Thyroid gland (tissue), 4 donors: ENCODE results near the gene CLSTN1. TPM values are rescaled to one million over a fixed set of nuclear protein-coding genes. Genes with fewer than 3 reads are reported as not detected.

Experiments used
- DNase-seq, 2 donors: peaks; one replicate each; pipeline ENCODE4 v3.0.0-alpha.2; 2019
- H3K27ac ChIP-seq, 3 donors: fragments of 200-600 bp; sonication (generic); 1 replicate in 2 of 3; 2 replicates in 1 of 3; pipeline ENCODE4 v1.5.1; 2016 to 2019; ENCODE audit warnings: mild to moderate bottlenecking in 1 of 3, moderate library complexity in 1 of 3
- H3K27me3 ChIP-seq: fragments of 200-600 bp; sonication (generic); one replicate; pipeline ENCODE4 v1.5.1; 2019
- H3K36me3 ChIP-seq, 2 donors: fragments of 200-600 bp; sonication (generic); one replicate each; pipeline ENCODE4 v1.5.1; 2016 to 2019
- H3K4me1 ChIP-seq, 2 donors: fragments of 200-600 bp; sonication (generic); one replicate each; pipeline ENCODE4 v1.5.1; 2017 to 2019
- H3K4me3 ChIP-seq, 3 donors: fragments of 200-600 bp; sonication (generic); replicated peaks in 1 of 3; 1 replicate in 2 of 3; 2 replicates in 1 of 3; pipeline ENCODE4 v1.5.1; 2016; ENCODE audit warnings: mild to moderate bottlenecking in 1 of 3
- H3K9me3 ChIP-seq: fragments of 200-600 bp; sonication (generic); one replicate; pipeline ENCODE4 v1.5.1; 2017
- POLR2A ChIP-seq, 2 donors: fragments of 450-650 bp; IDR thresholded peaks; one replicate each; pipeline ENCODE4 v1.6.1; 2017; ENCODE audit warnings: antibody characterized with exemption in 2 of 2, mild to moderate bottlenecking in 2 of 2, moderate library complexity in 1 of 2
- WGBS, 2 donors: methylation state at CpG; one replicate each; pipeline ENCODE4 v1.1.5; 2017; 5-methylcytosine and 5-hydroxymethylcytosine counted together
- intact Hi-C: fragments of 100-400 bp; cut with DNase I; formaldehyde crosslinking; loops from one replicate; pipeline ENCODE4 v1.15.1; 2023
- total RNA-seq, 4 donors: library from RNA; depleted of rRNA; stranded (reverse); fragments of >200 nt; gene quantifications; one replicate each; pipeline ENCODE4 v1.2.3, GENCODE V29; 2016
- TF ChIP-seq, protein P1 (sequence below), 6 experiments: fragments of 200-600 bp in 3 of 6; fragments of 450-650 bp in 3 of 6; sonication (generic) in 3 of 6; IDR thresholded peaks; one replicate each; pipeline ENCODE4 v1.5.1; 2016 to 2019; ENCODE audit warnings: antibody characterized with exemption in 6 of 6, mild to moderate bottlenecking in 2 of 6, inconsistent platforms in 1 of 6, moderate library complexity in 1 of 6

CLSTN1 gene
- 10 to 100 TPM; 59.5 to 85.0 (median 81.5) TPM for total RNA-seq

DNA sequence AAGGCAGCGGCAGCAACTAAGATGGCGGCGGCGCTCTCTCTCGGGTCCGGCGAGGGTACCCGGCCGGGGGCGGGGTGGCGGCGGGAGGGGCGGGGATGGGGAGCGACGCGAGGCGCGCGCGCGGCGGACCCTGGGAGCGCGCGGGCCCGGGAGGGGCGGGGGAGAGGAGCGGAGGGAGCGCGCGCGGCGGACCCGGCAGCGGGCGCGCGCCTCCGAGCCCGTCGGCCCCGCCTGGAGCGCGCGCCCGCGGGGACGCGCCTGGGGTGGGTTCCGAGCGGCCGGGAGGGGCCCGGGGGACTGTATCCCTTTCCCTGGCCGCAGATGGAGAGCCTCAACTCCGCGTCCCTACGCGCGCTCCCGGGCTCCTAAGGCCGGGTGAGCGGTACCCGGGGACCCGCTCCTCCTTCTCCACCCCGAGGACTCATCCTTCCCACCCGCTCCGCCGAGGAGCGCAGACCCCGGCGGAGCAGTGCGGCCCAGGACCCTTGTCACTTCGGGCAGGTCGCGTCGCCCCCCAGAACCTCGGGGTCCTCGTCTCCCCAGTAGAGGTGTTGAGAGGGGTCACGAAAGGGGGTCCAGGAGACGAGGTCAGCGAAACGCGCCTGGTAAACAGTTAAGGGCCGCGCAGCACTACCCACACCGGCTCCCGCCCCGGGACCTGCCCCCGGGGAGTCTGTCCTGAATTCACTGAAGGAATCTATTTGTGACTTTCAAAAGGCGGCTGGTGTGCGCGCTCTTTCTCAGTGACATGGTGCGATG, at the start of gene CLSTN1:
Gene CLSTN1, minus strand, starts transcription at position 23 of the 759 bp plus-strand sequence. CDS start 232 bp downstream, outside the sequence.
- Histone ChIP-seq H3K27ac (peak within 1 kb of the TSS; percentile 86 to 92 (median 86)), H3K27me3 (no peaks in the 10 kb centered on the region), H3K36me3 (no peaks in the 10 kb centered on the region), H3K4me3 (peak within 1 kb of the TSS; percentile 56 to 99 (median 76)), H3K4me1 (peaks cover 7 to 26% of the 10 kb centered on the region in 2 donors), H3K9me3 (no peaks in the 10 kb centered on the region)
- peak; percentile 84 to 88 for DNase-seq
- intact Hi-C loops = no loop called here
- 2 to 4% methylated on average over 14 to 17 of the region's 93 CpGs for WGBS, 2 donors
- TF ChIP-seq, protein P1, sequence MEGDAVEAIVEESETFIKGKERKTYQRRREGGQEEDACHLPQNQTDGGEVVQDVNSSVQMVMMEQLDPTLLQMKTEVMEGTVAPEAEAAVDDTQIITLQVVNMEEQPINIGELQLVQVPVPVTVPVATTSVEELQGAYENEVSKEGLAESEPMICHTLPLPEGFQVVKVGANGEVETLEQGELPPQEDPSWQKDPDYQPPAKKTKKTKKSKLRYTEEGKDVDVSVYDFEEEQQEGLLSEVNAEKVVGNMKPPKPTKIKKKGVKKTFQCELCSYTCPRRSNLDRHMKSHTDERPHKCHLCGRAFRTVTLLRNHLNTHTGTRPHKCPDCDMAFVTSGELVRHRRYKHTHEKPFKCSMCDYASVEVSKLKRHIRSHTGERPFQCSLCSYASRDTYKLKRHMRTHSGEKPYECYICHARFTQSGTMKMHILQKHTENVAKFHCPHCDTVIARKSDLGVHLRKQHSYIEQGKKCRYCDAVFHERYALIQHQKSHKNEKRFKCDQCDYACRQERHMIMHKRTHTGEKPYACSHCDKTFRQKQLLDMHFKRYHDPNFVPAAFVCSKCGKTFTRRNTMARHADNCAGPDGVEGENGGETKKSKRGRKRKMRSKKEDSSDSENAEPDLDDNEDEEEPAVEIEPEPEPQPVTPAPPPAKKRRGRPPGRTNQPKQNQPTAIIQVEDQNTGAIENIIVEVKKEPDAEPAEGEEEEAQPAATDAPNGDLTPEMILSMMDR (IDR thresholded peaks at IDR 0.05) = no peak
- peak in 1 of 2 donors; percentile 27 for TF ChIP-seq POLR2A (IDR thresholded peaks at IDR 0.05)

DNA sequence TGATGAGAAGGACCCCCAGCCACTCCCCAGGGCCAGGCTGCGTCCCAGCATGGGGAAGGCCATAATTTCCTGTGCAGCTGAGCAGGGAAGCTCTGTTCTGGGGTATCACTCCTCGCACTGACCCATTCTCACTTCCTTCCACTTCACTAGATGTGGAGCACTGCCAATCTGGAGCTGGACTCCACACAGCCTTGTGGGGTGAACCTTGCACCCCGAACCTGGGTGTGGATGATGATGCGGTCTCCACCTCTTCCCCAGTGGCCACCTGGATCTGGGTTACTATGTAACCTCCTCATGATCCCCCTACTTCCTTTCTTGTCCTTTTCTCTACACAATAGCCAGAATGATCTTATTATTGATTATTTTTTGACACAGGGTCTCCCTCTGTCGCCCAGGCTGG, 49.6 kb upstream of the CLSTN1 start:
- no peak overlapping the region for H3K4me3 ChIP-seq
- H3K27ac ChIP-seq = no peak overlapping the region
- WGBS, 2 donors = 96 to 99% methylated on average over 5 of the region's 5 CpGs
- no peaks in the 10 kb centered on the region for H3K9me3 ChIP-seq
- intact Hi-C loops = no loop called here
- H3K27me3 ChIP-seq = no peaks in the 10 kb centered on the region
- peaks cover 0 to 7% of the 10 kb centered on the region in 2 donors for H3K4me1 ChIP-seq
- TF ChIP-seq, protein P1 (IDR thresholded peaks at IDR 0.05) = no peak
- TF ChIP-seq POLR2A (IDR thresholded peaks at IDR 0.05) = no peak
- no peak for DNase-seq
- H3K36me3 ChIP-seq = peaks cover 10 to 11% of the 10 kb centered on the region in 2 donors

DNA sequence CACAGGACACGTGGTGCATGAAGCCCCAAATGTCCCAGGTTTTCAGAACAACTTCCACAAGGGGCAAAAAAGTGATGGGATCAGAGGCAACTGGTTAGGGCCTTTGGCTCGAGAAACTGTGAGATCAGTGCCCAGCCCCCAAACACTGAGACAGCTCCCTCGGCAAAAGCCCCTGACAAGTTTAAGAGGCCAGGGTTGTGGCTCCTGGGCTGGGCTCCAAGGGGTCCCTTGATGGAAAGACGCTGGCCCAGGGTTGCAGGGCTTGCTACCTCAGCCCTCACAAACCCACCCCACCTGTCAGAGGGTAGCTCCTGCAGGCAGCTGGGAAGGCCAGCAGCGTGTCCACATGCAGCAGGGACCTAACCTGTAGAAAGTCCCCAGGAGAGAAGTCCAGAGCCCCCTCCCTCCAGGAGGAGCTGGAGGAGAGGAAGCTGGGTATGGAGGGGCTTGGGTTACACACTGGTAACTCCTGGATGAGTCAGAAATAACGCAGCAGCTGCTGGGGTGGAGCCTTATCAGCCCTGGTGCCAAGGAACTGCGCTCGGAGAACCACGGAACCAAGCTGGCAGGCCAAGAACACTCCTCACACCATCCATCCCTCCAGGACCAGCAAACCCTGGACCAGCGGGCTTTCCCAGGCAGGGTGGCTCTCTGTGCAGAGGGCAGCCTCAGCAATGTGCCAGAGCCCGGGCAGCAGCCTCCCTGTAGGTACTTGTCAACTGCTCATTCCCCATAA, 48.8 kb upstream of the CLSTN1 start:
- Histone ChIP-seq H3K9me3 (no peaks in the 10 kb centered on the region), H3K4me1 (peaks cover 0 to 7% of the 10 kb centered on the region in 2 donors), H3K27me3 (no peaks in the 10 kb centered on the region), H3K27ac (no peak overlapping the region), H3K4me3 (no peak overlapping the region), H3K36me3 (peaks cover 10 to 11% of the 10 kb centered on the region in 2 donors)
- intact Hi-C loops = no loop called here
- DNase-seq = no peak
- WGBS, 2 donors = 87 to 100% methylated on average over 2 to 11 of the region's 11 CpGs
- TF ChIP-seq, protein P1 (IDR thresholded peaks at IDR 0.05) = no peak
- TF ChIP-seq POLR2A (IDR thresholded peaks at IDR 0.05) = no peak

DNA sequence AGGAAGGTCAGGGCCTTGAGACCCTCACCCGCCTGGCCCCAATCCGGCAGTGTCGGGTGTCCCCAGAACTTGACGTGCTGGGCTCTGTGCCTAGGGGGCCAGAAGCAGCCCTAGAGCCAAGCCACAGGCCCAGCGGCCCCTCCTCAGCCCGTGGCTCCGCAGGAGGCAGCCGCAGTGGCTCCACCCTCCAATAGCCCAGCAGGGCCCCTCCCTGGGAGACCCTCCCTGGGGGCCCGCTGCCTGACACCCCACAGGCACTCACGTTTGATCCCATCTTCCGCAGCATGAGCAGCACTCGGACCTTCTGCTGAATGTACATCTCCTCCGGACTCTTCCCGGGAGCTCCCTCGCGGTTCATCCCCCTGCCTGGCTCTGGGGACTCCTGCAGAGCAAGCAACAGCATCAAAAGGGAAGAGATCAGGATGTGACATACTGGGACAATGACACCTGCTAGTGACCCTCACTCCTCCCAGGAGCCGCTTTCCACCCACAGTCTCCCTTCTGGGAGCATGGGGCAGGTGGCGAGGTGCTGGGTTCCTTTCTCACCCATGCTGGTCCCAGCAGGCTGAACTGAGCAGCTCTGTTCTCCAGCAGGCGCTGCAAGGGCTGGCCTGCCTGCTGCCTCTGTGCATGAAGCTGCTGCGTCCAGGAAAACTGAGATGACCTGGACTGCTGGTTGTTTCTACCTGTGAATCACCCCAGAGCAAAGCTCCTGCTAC, 48.1 kb upstream of the CLSTN1 start:
- Histone ChIP-seq H3K4me1 (peaks cover 0 to 7% of the 10 kb centered on the region in 2 donors), H3K9me3 (no peaks in the 10 kb centered on the region), H3K27me3 (no peaks in the 10 kb centered on the region), H3K4me3 (no peak overlapping the region), H3K36me3 (peaks cover 10 to 11% of the 10 kb centered on the region in 2 donors), H3K27ac (no peak overlapping the region)
- WGBS, 2 donors = 89 to 91% methylated on average over 13 to 16 of the region's 20 CpGs
- no peak for DNase-seq
- intact Hi-C loops = no loop called here
- TF ChIP-seq, protein P1 (IDR thresholded peaks at IDR 0.05) = no peak
- no peak for TF ChIP-seq POLR2A (IDR thresholded peaks at IDR 0.05)
